H9 (cell line): Measurements from ENCODE around the gene CDH4. TPM values are rescaled to one million over a fixed set of nuclear protein-coding genes. Genes with fewer than 3 reads are reported as not detected.

ENCODE experiments used
- DNase-seq: peaks from one replicate; pipeline ENCODE4 v3.0.0-alpha.2; 2017
- H2AFZ ChIP-seq: one replicate; pipeline ENCODE4 v1.6.1; 2013; ENCODE audit warnings: mild to moderate bottlenecking, low read length, control low read depth, moderate library complexity
- H2AK5ac ChIP-seq: 2 replicates; pipeline ENCODE4 v1.6.1; 2013; ENCODE audit warnings: low read length, control low read depth, mixed read lengths; ENCODE audit not compliant: insufficient read length
- H2BK120ac ChIP-seq: one replicate; pipeline ENCODE4 v1.6.1; 2013; ENCODE audit warnings: low read depth, mild to moderate bottlenecking, low read length, control low read depth, inconsistent platforms; ENCODE audit not compliant: poor library complexity, severe bottlenecking
- H2BK12ac ChIP-seq: 2 replicates; pipeline ENCODE4 v1.6.1; 2013; ENCODE audit warnings: low read length, control low read depth, mixed read lengths, low read depth; ENCODE audit not compliant: insufficient read length
- H2BK15ac ChIP-seq: 2 replicates; pipeline ENCODE4 v1.6.1; 2013; ENCODE audit warnings: low read depth, low read length, control low read depth
- H2BK20ac ChIP-seq: one replicate; pipeline ENCODE4 v1.6.1; 2013; ENCODE audit warnings: low read depth, mild to moderate bottlenecking, low read length, control low read depth, inconsistent platforms; ENCODE audit not compliant: poor library complexity, severe bottlenecking
- H2BK5ac ChIP-seq: 2 replicates; pipeline ENCODE4 v1.6.1; 2013; ENCODE audit warnings: low read length, control low read depth, mixed read lengths; ENCODE audit not compliant: insufficient read length
- H3K14ac ChIP-seq: 2 replicates; pipeline ENCODE4 v1.6.1; 2013; ENCODE audit warnings: low read length, control low read depth; ENCODE audit not compliant: insufficient read depth
- H3K18ac ChIP-seq: 2 replicates; pipeline ENCODE4 v1.6.1; 2013; ENCODE audit warnings: low read depth, mild to moderate bottlenecking, mixed read lengths, low read length, control low read depth; ENCODE audit not compliant: insufficient read length
- H3K23ac ChIP-seq: 2 replicates; pipeline ENCODE4 v1.6.1; 2013; ENCODE audit warnings: low read length, control low read depth, mixed read lengths, low read depth; ENCODE audit not compliant: insufficient read length
- H3K23me2 ChIP-seq: 2 replicates; pipeline ENCODE4 v1.6.1; 2013; ENCODE audit warnings: low read depth, mild to moderate bottlenecking, mixed read lengths, low read length, control low read depth; ENCODE audit not compliant: insufficient read length, poor library complexity, severe bottlenecking
- H3K27ac ChIP-seq: 2 replicates; pipeline ENCODE4 v1.5.1; 2013; ENCODE audit warnings: low read length, control low read depth, mixed read lengths, low read depth; ENCODE audit not compliant: insufficient read length
- H3K27me3 ChIP-seq: 2 replicates; pipeline ENCODE4 v1.6.1; 2013; ENCODE audit warnings: low read length, control low read depth, inconsistent platforms; ENCODE audit not compliant: insufficient read depth
- H3K4ac ChIP-seq: 2 replicates; pipeline ENCODE4 v1.6.1; 2013; ENCODE audit warnings: low read depth, mild to moderate bottlenecking, control low read depth, inconsistent platforms, low read length, moderate library complexity
- H3K4me1 ChIP-seq: 2 replicates; pipeline ENCODE4 v1.6.1; 2013; ENCODE audit warnings: low read length, control low read depth, inconsistent platforms; ENCODE audit not compliant: insufficient read depth
- H3K4me2 ChIP-seq: 2 replicates; pipeline ENCODE4 v1.6.1; 2013; ENCODE audit warnings: low read length, control low read depth, mixed read lengths; ENCODE audit not compliant: insufficient read length, insufficient read depth
- H3K56ac ChIP-seq: 2 replicates; pipeline ENCODE4 v1.6.1; 2013; ENCODE audit warnings: low read depth, mild to moderate bottlenecking, mixed read lengths, low read length, control low read depth; ENCODE audit not compliant: insufficient read length
- H3K79me1 ChIP-seq: 2 replicates; pipeline ENCODE4 v1.6.1; 2013; ENCODE audit warnings: low read depth, mild to moderate bottlenecking, moderate library complexity, low read length, control low read depth, inconsistent platforms; ENCODE audit not compliant: insufficient read depth, poor library complexity, severe bottlenecking
- H3K79me2 ChIP-seq: 2 replicates; pipeline ENCODE4 v1.6.1; 2013; ENCODE audit warnings: low read length, control low read depth, inconsistent platforms; ENCODE audit not compliant: insufficient read depth
- H3K9ac ChIP-seq: 2 replicates; pipeline ENCODE4 v1.6.1; 2013; ENCODE audit warnings: low read length, control low read depth, mixed read lengths; ENCODE audit not compliant: insufficient read length; ENCODE audit errors: extremely low read depth
- H3K9me3 ChIP-seq: one replicate; pipeline ENCODE4 v1.6.1; 2013; ENCODE audit warnings: low read depth, low read length, inconsistent platforms; ENCODE audit not compliant: control insufficient read depth
- H3T11ph ChIP-seq: one replicate; pipeline ENCODE4 v1.6.1; 2013; ENCODE audit warnings: mild to moderate bottlenecking, low read length, control low read depth, inconsistent platforms
- H4K20me1 ChIP-seq: one replicate; pipeline ENCODE4 v1.6.1; 2013; ENCODE audit not compliant: control insufficient read depth, insufficient read length, insufficient read depth
- H4K5ac ChIP-seq: 2 replicates; pipeline ENCODE4 v1.6.1; 2013; ENCODE audit warnings: low read depth, mild to moderate bottlenecking, mixed read lengths, low read length, control low read depth; ENCODE audit not compliant: insufficient read length
- H4K8ac ChIP-seq: replicated peaks from 2 replicates; pipeline ENCODE4 v1.6.1; 2013; ENCODE audit warnings: low read length, control low read depth, mixed read lengths, low read depth; ENCODE audit not compliant: insufficient read length
- H4K91ac ChIP-seq: 2 replicates; pipeline ENCODE4 v1.6.1; 2013; ENCODE audit warnings: low read depth, mild to moderate bottlenecking, moderate library complexity, mixed read lengths, low read length, control low read depth; ENCODE audit not compliant: insufficient read length
- H3K27ac Mint-ChIP-seq, 3 experiments: 2 replicates in 2 of 3; 3 replicates in 1 of 3; pipeline ENCODE4 v1.8.0; 2020 to 2021; ENCODE audit warnings: mixed read lengths in 3 of 3, mild to moderate bottlenecking in 1 of 3, moderate library complexity in 1 of 3
- H3K27me3 Mint-ChIP-seq: 2 replicates; pipeline ENCODE4 v1.8.0; 2021; ENCODE audit warnings: low read depth, mild to moderate bottlenecking, moderate library complexity, mixed read lengths
- H3K36me3 Mint-ChIP-seq, 3 experiments: 2 replicates in 2 of 3; 3 replicates in 1 of 3; pipeline ENCODE4 v1.8.0; 2020 to 2021; ENCODE audit warnings: low read depth in 3 of 3, mixed read lengths in 3 of 3; ENCODE audit not compliant: insufficient read depth in 1 of 3
- H3K4me1 Mint-ChIP-seq, 2 experiments: 2 replicates each; pipeline ENCODE4 v1.8.0; 2020; ENCODE audit warnings: mixed read lengths in 2 of 2
- H3K4me3 Mint-ChIP-seq, 2 experiments: 2 replicates in 1 of 2; 3 replicates in 1 of 2; pipeline ENCODE4 v1.8.0; 2020 to 2021; ENCODE audit warnings: mild to moderate bottlenecking in 2 of 2, mixed read lengths in 2 of 2, moderate library complexity in 1 of 2
- H3K9me3 Mint-ChIP-seq, 2 experiments: 2 replicates in 1 of 2; 3 replicates in 1 of 2; pipeline ENCODE4 v1.8.0; 2020; ENCODE audit warnings: mild to moderate bottlenecking in 2 of 2, mixed read lengths in 2 of 2, moderate library complexity in 1 of 2
- CTCF ChIP-seq: fragments of 200-600 bp; sonication (generic); conservative IDR thresholded peaks from 3 replicates; pipeline ENCODE4 v1.8.0; 2021; ENCODE audit warnings: antibody characterized with exemption, mild to moderate bottlenecking
- WGBS: extraction: QIAGEN DNeasy Blood & Tissue Kit; methylation state at CpG from one replicate; pipeline ENCODE4 v1.1.7; 2013; ENCODE audit warnings: missing lambda C conversion rate, low lambda C conversion rate, mixed read lengths; ENCODE audit not compliant: insufficient read length; ENCODE audit errors: extremely low coverage; 5-methylcytosine and 5-hydroxymethylcytosine counted together
- total RNA-seq: library from RNA; stranded (reverse); gene quantifications from 2 replicates; pipeline ENCODE4 v1.2.1, GENCODE V29; 2021

CDH4 gene
- total RNA-seq, 1 experiment from 2014 or later: 3.0 TPM

DNA sequence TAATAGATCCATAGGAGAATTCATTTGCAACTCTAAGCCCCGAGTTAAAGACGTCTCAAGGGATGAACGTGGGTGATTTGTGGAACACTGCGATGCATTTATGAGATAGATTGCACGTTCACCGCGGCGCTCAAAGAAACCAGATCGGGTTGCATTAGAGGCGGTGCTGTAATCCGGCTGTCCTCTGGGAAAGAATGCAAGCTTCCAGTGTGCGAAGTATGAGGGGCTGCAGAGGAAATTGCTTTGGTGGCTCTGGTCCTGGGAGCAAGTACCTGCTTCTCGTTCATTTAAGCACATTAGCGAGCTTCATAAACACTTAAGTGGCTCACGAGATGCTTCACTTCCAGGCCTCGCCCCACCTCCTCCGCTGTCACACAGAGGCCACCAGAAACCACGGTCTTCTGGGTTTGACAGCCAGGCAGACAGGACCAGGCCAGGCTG lies 182.3 kb downstream of the CDH4 start:
- Histone ChIP-seq H2AFZ (no peak overlapping the region), H3K14ac (no peak overlapping the region), H3K27me3 (no peaks in the 10 kb centered on the region), H2BK20ac (no peak overlapping the region), H3K79me2 (no peaks in the 10 kb centered on the region), H2BK12ac (no peak overlapping the region), H3K9ac (no peak overlapping the region), H3K4me2 (peak overlapping the region; percentile 4), H3K23ac (no peak overlapping the region), H3K18ac (no peak overlapping the region), H4K91ac (no peak overlapping the region), H4K8ac (no peak overlapping the region), H3K79me1 (no peaks in the 10 kb centered on the region), H4K20me1 (no peaks in the 10 kb centered on the region), H4K5ac (no peak overlapping the region), H3K56ac (no peak overlapping the region), H2BK120ac (no peak overlapping the region), H2BK15ac (no peak overlapping the region), H2AK5ac (no peak overlapping the region), H3T11ph (no peak overlapping the region), H3K27ac (no peak overlapping the region), H3K4me1 (peaks cover 24% of the 10 kb centered on the region; the same call in 1 of the 2 replicates), H2BK5ac (no peak overlapping the region), H3K23me2 (no peaks in the 10 kb centered on the region), H3K9me3 (no peaks in the 10 kb centered on the region), H3K4ac (no peak overlapping the region)
- Mint-ChIP-seq H3K9me3 (no peaks in the 10 kb centered on the region; a peak in 1 of 5 replicates), H3K27me3 (peaks cover 13% of the 10 kb centered on the region), H3K27ac (peak overlapping the region in 1 of 3 experiments; percentile 59; a peak in 1 of 7 replicates), H3K4me3 (no peak overlapping the region), H3K36me3 (no peaks in the 10 kb centered on the region; a peak in 1 of 7 replicates), H3K4me1 (peaks cover 66% of the 10 kb centered on the region in 2 experiments)
- TF ChIP-seq CTCF: no peak
- DNase-seq: no peak
- WGBS: no CpG with 5 or more reads among the region's 18 CpGs
